Neural progenitor cell (in vitro differentiated cells): ENCODE results near the gene HORMAD1.

ENCODE experiments used
- CTCF ChIP-seq: fragments of 200-600 bp; sonication (generic); IDR thresholded peaks from 2 replicates; pipeline ENCODE4 v1.5.1; 2017; ENCODE audit warnings: antibody characterized with exemption, mild to moderate bottlenecking
- EZH2 ChIP-seq: fragments of 200-600 bp; sonication (generic); IDR thresholded peaks from 2 replicates; pipeline ENCODE4 v1.6.1; 2017; ENCODE audit warnings: antibody characterized with exemption, mild to moderate bottlenecking, moderate library complexity

- TF ChIP-seq CTCF (no peak), EZH2 (no peak)
Observed at GRCh38 chr1:150686275-150686674, 34.4 kb downstream of the HORMAD1 start.
